Measurements from ENCODE around the gene OR10H3.
"Not testable (repeated sequence)": the region's sequence is repeated elsewhere in the genome, so short reads cannot be mapped to it uniquely, and the experiment has no call there.

OR10H3 gene

GRCh38 chr19:15776991-15777970, 39.5 kb downstream of the OR10H3 start:
- DNase-seq (ENCODE audit: low read depth) = no peak

- no peak for DNase-seq (ENCODE audit: low read depth)
These were observed 42.1 kb downstream of the OR10H3 start for GRCh38 chr19:15779756-15780476.

DNA sequence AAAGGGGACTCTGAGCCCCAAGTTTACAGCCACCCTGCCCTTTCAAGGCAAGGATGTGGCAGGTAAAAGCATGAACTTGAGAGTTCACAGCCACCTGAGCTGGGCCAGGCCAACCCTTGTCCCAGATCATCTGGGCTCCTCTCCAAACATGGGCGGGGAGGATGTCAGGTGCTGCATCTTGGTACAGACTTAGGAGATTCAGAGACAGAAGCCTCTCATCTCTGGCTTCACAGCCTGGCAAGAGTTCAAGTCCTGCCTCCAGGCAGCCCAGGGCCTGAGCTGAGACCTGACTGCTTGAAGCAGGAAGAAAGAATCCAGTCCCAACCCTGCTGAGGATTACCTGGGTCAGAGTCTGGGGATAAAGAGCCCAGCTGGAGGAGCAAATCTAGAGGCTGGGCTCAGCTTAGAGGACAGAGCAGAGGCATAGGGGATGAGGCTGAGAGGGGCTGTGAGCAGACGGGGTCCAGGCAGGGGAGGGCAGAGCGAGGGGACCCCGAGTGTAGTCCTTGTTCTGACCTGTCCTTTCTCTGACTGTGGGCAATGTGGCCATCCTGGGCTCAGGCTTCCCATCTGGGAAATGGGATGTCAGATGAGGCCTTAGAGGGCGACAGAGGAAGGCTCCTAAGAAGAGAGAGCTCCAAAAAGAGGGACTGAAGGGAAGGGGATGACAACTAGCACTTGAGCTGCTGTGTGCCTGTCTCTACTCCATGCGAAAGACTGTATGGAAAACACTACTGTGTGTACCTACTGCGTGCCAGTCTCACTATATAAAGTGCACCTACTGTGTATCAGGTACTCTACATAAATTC, 43.0 kb downstream of the OR10H3 start:
- no peak for DNase-seq (ENCODE audit: low read depth)

- no peak for DNase-seq (ENCODE audit: low read depth)
These were observed 43.9 kb downstream of the OR10H3 start for GRCh38 chr19:15781661-15782060.

GRCh38 chr19:15782211-15782610, 44.4 kb downstream of the OR10H3 start:
- no peak for DNase-seq (ENCODE audit: low read depth)

DNA sequence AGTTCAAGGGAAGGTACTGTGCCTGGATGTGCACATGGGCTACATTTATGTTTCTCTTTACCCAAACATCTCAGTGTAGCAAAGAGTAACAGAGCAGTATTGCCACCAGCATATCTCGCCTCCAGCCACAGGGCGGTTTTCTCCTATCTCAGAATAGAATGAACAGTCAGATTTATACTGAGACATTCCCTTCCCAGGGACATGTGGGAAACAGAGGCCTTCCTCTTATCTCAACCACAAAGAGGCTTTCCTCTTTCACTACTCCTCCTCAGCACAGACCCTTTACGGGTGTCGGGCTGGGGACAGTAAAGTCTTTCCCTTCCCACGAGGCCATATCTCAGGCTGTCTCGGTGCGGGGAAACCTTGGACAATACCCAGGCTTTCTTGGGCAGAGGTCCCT, 45.1 kb downstream of the OR10H3 start:
- DNase-seq (ENCODE audit: low read depth) = not testable (repeated sequence)

DNA sequence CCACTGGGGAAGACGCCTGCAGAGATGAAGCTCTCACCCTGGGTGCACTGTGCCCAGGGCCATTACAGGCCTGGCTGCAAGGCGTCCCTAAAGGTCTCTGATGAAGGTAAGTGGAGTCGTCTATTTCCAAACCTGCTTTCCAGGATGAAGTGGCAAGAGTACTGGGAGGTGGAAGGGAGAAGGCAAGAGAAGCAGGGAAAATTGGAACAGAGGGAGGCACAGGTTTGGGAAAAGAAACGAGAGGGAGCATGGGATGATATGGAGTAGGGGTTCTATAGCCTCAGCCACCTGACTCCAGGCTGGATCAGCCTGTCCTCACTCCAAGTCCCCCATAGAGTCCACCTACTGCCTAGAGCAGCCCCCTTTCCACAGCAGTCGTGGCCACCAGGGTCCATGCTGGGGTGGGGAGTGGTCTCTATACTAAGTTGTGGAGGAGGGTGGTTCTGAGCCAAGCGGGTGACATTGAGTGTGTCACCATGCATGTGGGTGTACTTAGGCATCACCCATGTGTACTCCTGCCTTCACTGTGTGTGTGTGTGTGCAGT, 49.9 kb downstream of the OR10H3 start, which contains the start of gene OR10H5:
Gene OR10H5 (plus strand): TSS at position 51 of the 545 bp plus-strand sequence. CDS start 6,388 bp downstream, outside the sequence.
- no peak for DNase-seq (ENCODE audit: low read depth)

- no peak for DNase-seq (ENCODE audit: low read depth)
These were observed 50.9 kb downstream of the OR10H3 start for GRCh38 chr19:15788594-15789270.

DNA sequence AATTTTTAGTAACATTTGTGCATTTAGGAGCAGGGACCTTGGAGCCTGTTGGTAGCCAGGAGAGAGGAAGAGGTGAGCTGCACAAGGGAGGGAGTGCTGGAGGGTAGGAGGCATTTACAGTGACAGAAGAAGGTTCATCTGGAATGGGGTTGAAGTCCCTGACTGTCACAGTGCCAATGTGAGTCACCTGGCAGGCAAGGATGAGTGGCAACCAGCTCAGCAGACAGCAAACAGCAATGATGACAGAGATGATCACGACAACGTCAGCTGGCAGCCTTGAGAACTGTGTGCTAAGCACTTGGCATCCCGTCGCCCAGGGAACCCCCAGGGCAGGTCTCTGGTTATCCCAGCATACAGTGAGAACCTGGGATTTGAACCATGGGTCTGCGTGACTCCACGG, 52.3 kb downstream of the OR10H3 start:
- no peak for DNase-seq (ENCODE audit: low read depth)

All from activated gamma-delta T cell treated with anti-CD3 and anti-CD28 coated beads, Interleukin-2, amount 50 U/mL, for 16 hours (primary cell).